Anterior cingulate cortex (tissue), 58 donors: ENCODE results near the gene SLX4IP.

ENCODE experiments used
- DNase-seq, 58 donors: peaks; one replicate each; lab custom pipeline; 2025; lab: John Stamatoyannopoulos, UW

SLX4IP gene

DNA sequence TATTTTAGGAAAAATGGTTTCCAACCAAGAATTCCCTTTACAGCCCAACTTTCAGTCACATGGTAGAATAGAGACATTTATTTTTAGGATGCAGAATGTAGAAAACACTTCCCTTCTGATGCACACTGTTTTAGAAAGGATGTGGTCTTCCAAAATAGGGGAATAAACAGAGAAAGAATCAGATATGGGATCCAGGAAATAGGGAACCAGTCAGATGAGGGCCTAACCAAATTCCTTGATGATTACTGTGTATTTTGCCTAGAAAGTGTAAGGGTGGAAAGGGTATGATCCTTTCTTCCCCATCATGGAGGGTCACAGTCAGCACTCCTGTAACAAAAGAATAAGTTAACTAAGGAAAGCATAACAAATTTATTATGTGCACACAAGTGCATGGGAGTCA is 27.4 kb downstream of the SLX4IP start:
- DNase-seq, result no peak

DNA sequence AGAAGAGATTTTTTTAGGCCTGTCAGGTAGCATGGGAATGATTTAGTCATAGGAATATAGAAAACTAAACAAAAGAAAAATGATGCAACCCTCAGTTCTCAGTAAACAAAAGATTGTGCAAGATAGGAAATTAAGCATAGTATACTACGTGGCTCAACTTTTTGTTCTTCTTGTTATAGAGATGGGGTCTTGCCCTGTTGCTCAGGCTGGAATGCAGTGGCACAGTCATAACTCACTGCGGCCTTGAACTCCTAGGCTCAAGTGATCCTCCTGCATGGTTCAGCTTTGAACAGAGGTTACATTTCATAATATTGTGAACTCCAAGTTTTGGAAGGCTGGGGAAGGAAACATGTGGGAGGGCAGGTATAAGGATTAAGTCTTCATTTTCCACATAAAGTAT is 28.5 kb downstream of the SLX4IP start:
- no peak for DNase-seq

DNA sequence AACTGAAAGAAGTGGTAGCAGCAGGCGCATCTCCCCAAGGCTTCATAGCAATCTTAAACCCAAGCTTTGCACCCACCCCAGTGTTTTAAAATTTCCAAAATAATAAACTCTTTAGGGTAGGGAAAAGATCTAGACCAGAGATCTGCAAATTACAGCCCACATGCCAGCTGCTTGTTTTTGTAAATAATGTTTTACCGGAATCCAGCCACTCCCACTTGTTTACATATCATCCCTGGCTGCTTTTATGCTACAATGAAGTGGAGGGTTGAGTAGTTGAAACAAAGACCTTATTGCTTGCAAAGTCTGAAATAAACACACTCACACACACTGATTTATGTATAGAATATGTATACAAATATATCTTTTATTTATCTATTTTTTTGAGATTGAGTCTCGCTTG is 30.0 kb downstream of the SLX4IP start:
- no peak for DNase-seq

DNA sequence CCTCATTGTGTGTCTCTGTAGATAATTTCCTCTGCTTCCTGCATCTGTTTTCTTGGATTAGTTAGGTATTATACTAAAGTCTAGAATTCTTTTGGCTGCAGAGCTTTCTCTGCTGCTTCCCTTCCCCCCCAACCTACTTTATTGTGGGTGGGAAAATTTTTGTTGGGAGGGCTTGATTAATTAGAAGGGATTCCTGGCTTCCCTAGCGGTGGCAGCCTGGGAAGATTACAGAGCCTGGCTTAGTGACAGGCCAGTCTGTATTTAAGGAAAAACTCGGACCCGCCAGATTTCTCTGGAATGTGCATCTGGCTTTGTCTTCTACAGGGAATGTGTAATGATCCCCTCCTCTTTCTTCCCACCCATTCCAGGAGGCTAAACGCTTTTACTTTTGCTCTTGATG is 31.2 kb downstream of the SLX4IP start:
- DNase-seq, result no peak

DNA sequence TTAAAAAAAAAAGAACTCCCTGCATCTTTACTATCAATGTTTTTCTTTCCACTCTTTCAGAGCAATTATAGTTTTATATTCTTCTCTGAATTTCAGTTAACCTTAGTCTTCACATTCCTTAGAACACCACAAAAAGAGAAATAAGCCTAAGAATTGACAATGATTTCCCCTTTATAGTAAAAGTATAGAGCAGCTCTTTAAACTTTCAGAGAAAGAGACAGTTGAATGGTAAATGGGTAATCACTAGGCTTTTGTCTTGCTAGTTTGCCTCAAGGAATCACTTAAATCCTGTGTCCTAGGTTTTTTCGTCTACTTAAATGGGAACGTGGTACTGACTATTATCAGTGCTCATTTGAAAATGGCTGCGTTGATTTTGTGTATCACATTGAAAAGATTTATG is 31.8 kb downstream of the SLX4IP start:
- no peak for DNase-seq

DNA sequence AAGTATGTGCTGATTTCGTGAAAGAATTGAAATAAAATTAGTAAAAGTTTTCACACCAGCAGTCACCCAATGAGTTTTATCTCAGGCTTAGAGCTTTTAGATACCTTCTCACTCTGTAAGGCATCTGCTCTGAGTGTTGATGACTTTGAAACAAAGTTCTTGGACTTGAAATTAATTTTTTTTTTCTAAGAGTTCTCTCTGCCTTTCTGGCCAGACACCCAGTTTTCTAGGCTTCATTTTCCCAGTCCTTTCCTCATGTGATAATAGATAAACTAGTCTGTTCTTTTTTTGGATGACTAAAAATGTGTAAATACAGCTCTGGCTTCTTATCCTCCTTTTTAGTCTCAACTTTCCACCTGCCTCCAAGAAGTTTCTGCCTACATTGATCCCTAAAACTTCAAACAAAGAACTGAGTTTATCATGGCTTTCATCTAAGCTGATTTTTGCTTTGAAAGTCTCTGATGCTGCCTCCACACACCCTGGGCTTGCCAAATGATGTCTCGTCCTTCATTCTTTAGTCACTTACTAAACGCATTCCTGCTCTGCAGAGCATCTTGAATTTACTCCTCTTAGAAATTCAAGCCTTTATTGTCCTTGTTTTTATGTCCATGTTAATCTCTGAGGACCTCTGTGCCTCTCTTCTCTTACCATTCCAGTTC is 32.7 kb downstream of the SLX4IP start:
- DNase-seq, result no peak

DNA sequence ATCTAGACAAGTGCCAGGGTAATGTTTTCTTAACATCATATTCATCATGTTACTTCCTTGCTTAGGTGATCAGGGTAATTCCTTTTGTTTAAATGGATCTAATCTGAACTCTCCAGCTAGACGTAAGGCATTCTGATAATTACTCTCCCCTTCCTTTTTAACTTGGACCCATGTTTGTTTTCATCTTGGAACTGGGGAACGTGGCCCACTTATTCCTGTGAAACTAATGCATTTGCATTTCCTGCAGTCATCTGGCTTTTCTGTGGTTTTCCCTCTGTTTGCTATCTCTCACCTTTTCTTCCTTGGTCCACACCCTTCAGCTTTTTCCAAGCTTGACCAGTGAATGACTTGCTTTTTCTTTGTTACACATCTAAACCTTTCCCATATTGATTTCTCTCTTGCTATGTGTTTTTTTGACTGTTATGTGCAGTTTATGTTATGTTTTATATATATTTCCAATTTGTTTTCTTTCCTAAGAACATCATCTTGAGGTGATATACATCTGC is 33.3 kb downstream of the SLX4IP start:
- DNase-seq, result no peak

DNA sequence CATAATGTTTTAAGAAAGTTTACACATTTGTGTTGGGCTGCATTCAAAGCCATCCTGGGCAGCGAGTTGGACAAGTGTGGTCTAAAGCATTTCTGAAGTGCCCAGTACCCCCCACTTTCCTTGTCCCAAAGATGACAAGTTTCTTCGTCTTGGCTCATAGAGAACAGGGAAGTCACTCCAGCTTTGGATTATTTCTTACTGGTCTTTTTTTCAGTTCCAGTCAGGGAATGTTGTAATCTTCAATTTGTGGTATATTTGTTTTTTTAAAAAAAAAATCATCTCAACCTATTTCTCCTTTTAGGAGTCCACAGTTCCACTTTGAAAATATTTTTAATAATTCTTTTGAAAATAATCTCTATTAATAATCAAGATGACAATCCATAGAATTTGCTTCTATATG is 34.0 kb downstream of the SLX4IP start:
- no peak for DNase-seq

DNA sequence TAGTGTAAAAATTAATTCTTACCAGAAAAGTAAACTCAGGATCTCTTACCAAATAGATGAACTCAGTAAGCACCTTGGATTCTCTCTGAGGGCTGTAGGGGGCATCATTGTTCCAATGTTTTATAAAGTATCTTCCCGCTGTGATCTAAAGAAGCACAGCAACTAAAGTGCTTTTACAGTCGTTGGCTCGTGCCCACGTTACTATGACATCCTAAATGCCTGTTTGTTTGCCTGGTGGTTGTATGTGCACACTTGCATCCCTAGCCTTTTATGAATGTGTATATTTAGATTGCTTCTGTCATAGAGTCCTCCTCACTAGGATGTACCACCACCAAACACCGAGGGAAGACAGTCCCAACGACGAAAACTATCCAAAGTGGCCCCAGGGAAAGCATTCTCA is 34.5 kb downstream of the SLX4IP start:
- DNase-seq, result peak in 19 of 58 donors; percentile 5 to 66 (median 20)

DNA sequence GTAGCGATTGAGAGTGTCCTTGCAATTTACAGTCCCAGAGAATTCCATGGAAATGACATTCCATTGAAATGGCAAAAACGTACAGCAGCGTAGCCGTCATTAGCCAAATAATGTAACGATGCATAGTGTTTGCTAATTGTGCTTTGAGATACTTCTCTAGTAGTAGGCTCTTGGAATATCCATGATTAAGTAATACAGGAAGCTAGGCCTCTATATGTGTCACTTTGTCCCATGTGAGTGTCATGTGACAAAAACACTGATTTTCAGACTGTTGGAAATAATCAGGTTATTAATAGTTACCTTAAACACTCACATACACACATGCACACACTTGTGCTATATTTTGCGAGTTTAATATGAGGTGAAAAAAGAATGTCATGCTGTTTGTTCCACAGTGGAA is 35.2 kb downstream of the SLX4IP start:
- no peak for DNase-seq

DNA sequence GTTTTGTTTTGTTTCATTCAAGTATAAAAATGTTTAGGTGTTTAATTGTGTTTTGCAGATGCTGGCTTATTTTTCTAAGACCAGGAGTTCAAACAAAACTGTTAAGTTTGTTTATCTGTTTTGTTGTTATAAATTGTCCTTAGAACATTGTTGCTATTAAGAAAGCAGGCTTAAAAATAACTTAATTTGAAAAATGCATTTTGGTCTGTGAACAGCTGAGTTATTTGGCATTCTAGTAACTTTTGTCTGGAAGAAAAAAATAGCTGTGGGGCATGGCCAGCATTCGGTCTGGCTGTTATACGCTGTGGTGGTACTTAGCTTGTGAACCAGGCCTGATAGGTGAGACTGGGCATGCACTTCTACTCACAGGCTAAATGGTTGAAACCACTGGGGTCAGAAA is 37.8 kb downstream of the SLX4IP start:
- DNase-seq, result no peak

DNA sequence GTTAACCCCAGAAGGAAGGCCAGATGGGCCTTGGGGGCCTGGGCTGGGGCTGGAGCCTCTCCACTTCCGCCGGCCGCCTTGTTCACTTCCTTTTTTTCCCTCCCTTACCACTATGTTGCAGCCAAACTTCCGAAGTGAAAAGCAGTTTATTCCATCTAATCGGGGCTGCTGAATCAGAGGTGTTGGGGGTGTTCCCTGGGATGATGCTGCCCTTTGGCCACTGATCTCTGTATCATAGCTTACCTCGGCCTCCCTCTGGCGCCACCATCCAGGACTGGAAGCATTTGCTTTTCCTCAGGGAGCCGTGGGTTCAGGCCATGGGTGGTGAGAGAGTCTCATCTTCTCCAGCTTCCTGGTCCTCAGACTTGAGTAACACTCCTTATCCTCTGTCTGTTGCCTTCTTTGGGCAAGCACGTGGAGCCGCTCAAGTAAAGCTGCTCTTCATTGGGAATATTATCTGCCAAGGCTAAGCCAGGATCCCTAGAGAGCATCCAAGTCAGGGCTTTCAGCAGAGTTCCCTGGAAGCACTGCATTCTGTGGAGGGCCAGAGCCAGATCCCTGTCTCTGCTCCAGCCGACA is 39.6 kb downstream of the SLX4IP start:
- DNase-seq, result no peak

DNA sequence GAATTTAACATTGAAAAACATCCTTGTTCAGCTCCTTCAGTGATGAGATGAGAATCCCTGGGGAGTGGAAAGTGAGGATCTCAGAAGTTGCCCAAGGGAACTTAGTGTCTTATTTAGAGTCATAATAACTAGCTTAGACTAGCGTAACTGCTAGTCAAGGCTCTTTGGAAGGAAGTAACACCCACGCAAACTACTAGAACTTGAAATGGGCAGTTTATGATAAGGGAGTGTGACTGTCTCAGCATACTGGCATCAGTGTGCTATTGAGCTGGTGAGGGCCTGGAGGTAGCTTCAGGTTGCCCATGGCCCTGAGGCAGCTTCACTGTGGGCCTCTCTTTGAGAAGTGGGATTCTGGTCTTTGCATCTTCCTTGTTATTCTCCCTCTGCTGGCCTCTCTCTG is 40.1 kb downstream of the SLX4IP start:
- no peak for DNase-seq

DNA sequence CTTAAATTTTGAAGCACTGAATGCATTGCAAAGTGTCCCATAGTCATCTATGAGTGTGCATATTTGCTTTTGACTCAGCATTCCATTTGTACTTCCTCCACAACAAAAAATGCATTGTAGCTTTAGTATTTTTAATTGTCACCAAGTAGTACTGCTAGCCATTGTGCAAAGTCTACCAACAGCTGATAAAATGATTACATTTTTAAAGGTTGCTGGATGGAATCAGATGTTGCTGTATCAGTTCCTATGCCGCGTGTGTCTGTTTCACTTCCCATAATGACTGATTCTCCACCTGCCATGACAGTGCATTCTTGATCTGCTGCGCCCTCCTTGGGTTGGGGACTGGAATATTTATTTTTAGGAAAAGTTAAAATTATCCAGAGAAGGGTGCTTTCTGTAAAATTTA is 41.2 kb downstream of the SLX4IP start:
- DNase-seq, result no peak

DNA sequence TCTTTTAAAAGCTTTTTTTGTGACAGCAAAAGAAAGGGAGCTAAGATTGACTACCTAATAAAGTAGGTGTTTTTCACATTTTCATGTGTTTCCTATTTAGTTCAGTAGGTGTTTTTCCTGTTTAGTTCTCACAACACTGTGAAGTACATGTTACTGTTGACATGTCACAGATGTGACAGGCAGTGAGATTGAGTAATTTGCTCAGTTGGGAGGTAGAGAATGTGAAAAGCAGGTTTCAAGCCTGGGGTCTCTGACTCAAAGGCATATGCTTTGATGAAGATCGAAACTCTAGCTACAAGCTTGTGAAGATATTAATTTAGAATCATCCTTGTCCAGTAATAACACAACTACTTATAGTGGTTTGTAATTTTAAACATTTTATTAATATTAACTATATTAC is 43.1 kb downstream of the SLX4IP start:
- no peak for DNase-seq

DNA sequence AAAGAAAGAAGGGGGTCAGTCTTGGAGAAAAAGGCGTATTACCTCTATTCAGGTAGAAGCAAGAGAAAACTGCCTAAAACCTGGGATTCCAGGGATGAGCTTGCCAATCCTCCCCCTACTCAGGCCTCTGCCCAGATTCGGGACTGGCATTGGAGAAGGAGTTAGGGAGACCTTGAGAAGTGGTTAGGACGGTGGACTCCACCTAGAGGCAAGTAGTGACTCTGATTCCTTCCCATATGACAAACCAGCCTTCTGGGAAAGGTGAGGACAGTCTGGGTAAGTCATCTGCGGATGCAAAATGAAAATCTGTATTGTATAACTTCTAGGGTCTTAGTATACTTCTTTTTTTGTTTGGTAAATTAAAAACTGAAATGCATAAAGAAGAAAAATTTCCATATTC is 43.8 kb downstream of the SLX4IP start:
- DNase-seq, result no peak

DNA sequence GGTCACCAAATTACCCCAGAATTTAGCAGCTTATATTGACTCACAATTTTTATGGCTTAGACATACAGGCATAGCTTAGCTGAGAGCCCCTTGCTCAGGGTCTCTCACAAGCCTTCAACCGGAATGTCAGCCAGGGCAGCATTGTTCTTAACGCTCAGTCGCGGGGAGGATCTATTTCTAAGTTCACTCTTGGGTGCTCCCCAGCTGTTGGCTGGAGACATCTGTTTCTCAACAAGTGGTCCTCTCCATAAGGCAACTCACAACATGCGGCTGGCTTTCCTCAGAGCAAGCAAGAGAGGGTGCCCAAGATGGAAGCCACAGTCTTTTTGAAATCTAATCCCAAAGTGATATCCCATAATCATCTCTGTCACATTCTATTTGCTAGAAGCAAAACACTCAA is 46.6 kb downstream of the SLX4IP start:
- no peak for DNase-seq

DNA sequence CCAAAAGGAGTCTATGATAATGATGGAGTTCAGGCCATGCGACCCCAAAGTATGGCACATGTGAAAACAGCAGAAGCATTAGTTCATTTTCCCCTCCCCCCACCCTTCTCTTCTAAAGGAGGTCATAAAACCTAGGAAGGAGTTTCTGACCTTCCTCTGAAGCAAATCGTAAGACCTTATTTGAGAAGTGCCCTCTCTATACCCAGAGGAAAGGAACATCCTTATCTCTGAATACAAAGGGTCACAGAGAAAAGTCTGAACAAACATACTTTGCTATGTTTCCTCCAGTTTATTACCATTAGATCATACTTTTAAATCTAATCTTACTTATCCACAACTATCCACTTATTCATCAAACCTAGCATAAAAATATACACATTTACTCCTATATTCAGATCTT is 48.6 kb downstream of the SLX4IP start:
- DNase-seq, result no peak

DNA sequence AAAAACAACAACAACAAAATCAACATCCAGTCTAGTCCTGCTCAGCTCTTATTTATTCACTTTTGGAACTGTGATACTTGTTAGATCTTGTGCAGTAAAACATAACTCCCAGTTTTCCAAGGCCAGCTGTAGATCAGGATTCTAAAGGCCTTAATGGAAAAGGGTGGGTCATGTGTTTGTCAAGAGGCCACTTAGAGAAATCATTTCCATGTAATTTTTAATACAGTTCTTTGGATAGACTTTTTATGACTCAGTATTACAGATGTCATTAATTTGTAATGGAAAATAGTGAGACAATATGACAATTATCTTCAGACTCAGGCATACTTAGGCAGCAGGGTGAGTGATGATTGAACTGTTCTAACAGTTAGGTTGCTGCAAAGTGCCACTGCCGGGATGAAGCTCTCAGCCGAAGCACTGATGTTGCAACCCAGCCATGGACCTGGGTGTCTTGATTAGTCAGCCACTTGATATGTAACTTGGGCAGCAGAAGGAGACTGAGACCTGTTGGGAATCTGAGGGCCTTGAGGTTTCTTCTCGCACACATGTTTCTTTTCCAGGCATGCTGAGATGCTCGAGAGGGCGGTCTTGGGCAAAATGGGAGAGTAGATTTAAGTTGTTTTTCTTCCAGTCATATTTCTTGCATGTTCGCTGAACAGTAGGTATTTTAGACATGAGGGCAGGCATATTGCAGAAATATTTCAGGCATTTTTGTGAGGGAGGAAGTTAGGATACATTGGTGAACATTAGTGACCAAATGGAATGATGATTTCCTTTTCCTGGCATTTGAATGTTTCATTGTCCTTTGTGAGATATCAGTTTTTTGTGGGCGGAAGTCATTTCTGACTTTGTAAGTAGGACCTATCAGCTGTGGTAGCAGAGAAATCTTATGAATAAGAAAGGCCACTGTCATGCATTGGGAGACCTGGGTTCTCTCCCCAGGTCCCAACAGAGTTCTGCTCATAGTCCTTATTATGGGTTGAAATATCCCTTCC is 52.3 kb downstream of the SLX4IP start:
- DNase-seq, result no peak

DNA sequence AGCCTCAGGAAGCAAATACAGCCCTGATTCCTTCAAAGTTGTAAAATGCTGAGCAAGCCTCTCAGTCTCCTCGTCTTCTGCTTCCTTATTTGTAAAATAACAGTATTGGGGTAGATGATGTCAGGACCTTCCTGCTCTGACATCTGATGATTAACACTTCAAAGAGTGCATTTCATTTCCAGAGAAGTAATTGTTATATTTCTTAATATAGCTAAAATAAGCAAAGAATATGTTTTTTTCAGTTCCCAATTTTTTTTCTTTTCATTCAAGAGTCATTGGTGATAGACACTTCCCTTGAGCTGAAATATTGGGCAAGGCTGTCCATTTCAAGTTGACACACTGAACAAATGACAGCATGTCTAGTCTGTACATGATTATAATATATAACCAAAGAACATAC is 53.4 kb downstream of the SLX4IP start:
- no peak for DNase-seq

DNA sequence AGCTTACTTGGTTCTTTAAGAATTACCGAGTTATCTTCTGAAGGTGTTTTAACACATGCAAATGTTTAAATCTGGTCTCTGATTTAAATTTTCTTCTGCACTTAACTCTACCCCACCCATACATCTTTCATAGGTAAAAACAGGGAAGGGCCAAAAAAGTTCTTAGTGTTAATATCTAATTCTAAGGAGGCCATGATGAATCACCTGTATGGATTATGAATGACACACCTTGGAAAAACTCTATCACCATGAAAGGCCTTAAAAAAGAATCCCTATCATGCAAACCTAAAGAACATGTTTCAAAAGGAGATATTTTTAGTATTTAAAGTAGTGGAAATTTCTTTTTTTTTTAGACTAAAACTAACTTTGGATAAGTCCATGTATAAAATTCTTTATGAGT is 54.7 kb downstream of the SLX4IP start:
- DNase-seq, result no peak
